Naive B cell (primary cell): ENCODE data around the gene ZBTB20. TPM values are rescaled to one million over a fixed set of nuclear protein-coding genes. Genes with fewer than 3 reads are reported as not detected.
A peak's percentile ranks its signal among the peaks of the same experiment; 100 is the strongest.

Source experiments
- ATAC-seq, 2 donors: fragments of 150-1000 bp; cut with Tn5 transposase; 2 replicates each; pipeline ENCODE4 v1.10.0; 2021; ENCODE audit warnings: low read depth in 2 of 2, mild to moderate bottlenecking in 2 of 2, moderate library complexity in 2 of 2
- DNase-seq: peaks from one replicate; pipeline ENCODE4 v3.0.0; 2022
- H3K27ac Mint-ChIP-seq, 6 donors: one replicate each; pipeline ENCODE4 v1.8.0; 2020 to 2022; ENCODE audit warnings: mild to moderate bottlenecking in 6 of 6, mixed read lengths in 6 of 6, moderate library complexity in 5 of 6, inconsistent platforms in 2 of 6
- H3K27me3 Mint-ChIP-seq, 3 donors: one replicate each; pipeline ENCODE4 v1.8.0; 2021 to 2022; ENCODE audit warnings: mixed read lengths in 3 of 3, mild to moderate bottlenecking in 1 of 3
- H3K36me3 Mint-ChIP-seq, 2 donors: one replicate each; pipeline ENCODE4 v1.8.0; 2020 to 2022; ENCODE audit warnings: mixed read lengths in 2 of 2, inconsistent platforms in 1 of 2, mild to moderate bottlenecking in 1 of 2
- H3K4me1 Mint-ChIP-seq, 3 donors: one replicate each; pipeline ENCODE4 v1.8.0; 2020 to 2022; ENCODE audit warnings: mixed read lengths in 3 of 3, inconsistent platforms in 1 of 3, mild to moderate bottlenecking in 1 of 3, moderate library complexity in 1 of 3
- H3K4me3 Mint-ChIP-seq, 8 donors: one replicate each; pipeline ENCODE4 v1.8.0; 2020 to 2022; ENCODE audit warnings: mild to moderate bottlenecking in 8 of 8, mixed read lengths in 8 of 8, moderate library complexity in 8 of 8, inconsistent platforms in 2 of 8
- H3K9me3 Mint-ChIP-seq, 7 donors: one replicate each; pipeline ENCODE4 v1.8.0; 2020 to 2022; ENCODE audit warnings: mixed read lengths in 7 of 7, mild to moderate bottlenecking in 5 of 7, inconsistent platforms in 2 of 7, moderate library complexity in 1 of 7
- polyA plus RNA-seq, 6 donors: library from polyadenylated mRNA; unstranded; fragments of 300-500 nt; fragmentation: Illumina TruSeq; gene quantifications; one replicate each; pipeline ENCODE4 v1.2.3, GENCODE V29; 2021; ENCODE audit warnings: low read depth in 6 of 6

The ZBTB20 gene
- polyA plus RNA-seq, 6 donors from 2014 or later: 20.4 to 38.5 (median 34.6) TPM

- no peak overlapping the region for H3K4me3 Mint-ChIP-seq
- H3K27ac Mint-ChIP-seq: no peak overlapping the region
- H3K9me3 Mint-ChIP-seq: peaks cover 0 to 3% (median 0%) of the 10 kb centered on the region in 7 donors
- peaks cover 0 to 8% (median 7%) of the 10 kb centered on the region in 3 donors for H3K4me1 Mint-ChIP-seq
- H3K36me3 Mint-ChIP-seq: peaks cover 0 to 4% of the 10 kb centered on the region in 2 donors
- no peak for DNase-seq
- ATAC-seq: no peak
- no peaks in the 10 kb centered on the region for H3K27me3 Mint-ChIP-seq
These were observed 500.6 kb downstream of the ZBTB20 start for GRCh38 chr3:114646526-114646925.

- peaks cover 0 to 4% of the 10 kb centered on the region in 2 donors for H3K36me3 Mint-ChIP-seq
- ATAC-seq: no peak
- no peak for DNase-seq
- H3K27me3 Mint-ChIP-seq: no peaks in the 10 kb centered on the region
- H3K27ac Mint-ChIP-seq: no peak overlapping the region
- no peak overlapping the region for H3K4me3 Mint-ChIP-seq
- H3K9me3 Mint-ChIP-seq: peaks cover 0 to 3% (median 0%) of the 10 kb centered on the region in 7 donors
- H3K4me1 Mint-ChIP-seq: peaks cover 0 to 7% (median 1%) of the 10 kb centered on the region in 3 donors
These were observed 501.7 kb downstream of the ZBTB20 start for GRCh38 chr3:114645392-114645791.

DNA sequence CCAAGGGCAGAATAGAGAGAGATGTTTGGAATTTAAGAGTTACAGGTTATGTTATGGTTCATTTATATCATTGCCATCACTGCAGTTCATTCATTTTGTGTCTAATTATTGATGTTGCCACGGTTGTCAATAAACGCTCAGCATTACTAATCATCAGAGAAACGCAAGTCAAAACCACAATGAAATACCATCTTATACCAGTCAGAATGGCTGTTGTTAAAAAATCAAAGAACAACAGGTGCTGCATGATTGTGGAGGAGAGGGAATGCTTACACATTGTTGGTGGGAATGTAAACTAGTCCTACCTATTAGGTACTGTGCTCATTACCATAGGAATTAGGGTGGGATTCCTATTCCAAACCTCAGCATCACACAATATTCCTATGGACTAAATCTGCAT is 502.7 kb downstream of the ZBTB20 start:
- H3K27ac Mint-ChIP-seq: no peak overlapping the region
- peaks cover 0 to 7% (median 0%) of the 10 kb centered on the region in 3 donors for H3K4me1 Mint-ChIP-seq
- no peaks in the 10 kb centered on the region for H3K27me3 Mint-ChIP-seq
- no peak for DNase-seq
- peaks cover 0 to 3% (median 0%) of the 10 kb centered on the region in 7 donors for H3K9me3 Mint-ChIP-seq
- no peak for ATAC-seq
- H3K4me3 Mint-ChIP-seq: no peak overlapping the region
- peaks cover 0 to 4% of the 10 kb centered on the region in 2 donors for H3K36me3 Mint-ChIP-seq

GRCh38 chr3:114642951-114643741 is 503.9 kb downstream of the ZBTB20 start:
- Mint-ChIP-seq H3K27ac (no peak overlapping the region), H3K9me3 (peaks cover 0 to 9% (median 0%) of the 10 kb centered on the region in 7 donors), H3K4me1 (peaks cover 0 to 3% (median 0%) of the 10 kb centered on the region in 3 donors), H3K4me3 (no peak overlapping the region), H3K27me3 (no peaks in the 10 kb centered on the region), H3K36me3 (peaks cover 0 to 14% of the 10 kb centered on the region in 2 donors)
- DNase-seq (no peak), ATAC-seq (no peak)

- no peaks in the 10 kb centered on the region for H3K4me1 Mint-ChIP-seq
- H3K36me3 Mint-ChIP-seq: peaks cover 18 to 33% of the 10 kb centered on the region in 2 donors
- peaks cover 13 to 32% (median 22%) of the 10 kb centered on the region in 7 donors for H3K9me3 Mint-ChIP-seq
- DNase-seq (no peak), ATAC-seq (no peak)
- H3K27ac Mint-ChIP-seq: no peak overlapping the region
- no peaks in the 10 kb centered on the region for H3K27me3 Mint-ChIP-seq
- no peak overlapping the region for H3K4me3 Mint-ChIP-seq
These were observed 507.0 kb downstream of the ZBTB20 start for GRCh38 chr3:114640126-114640525.

DNA sequence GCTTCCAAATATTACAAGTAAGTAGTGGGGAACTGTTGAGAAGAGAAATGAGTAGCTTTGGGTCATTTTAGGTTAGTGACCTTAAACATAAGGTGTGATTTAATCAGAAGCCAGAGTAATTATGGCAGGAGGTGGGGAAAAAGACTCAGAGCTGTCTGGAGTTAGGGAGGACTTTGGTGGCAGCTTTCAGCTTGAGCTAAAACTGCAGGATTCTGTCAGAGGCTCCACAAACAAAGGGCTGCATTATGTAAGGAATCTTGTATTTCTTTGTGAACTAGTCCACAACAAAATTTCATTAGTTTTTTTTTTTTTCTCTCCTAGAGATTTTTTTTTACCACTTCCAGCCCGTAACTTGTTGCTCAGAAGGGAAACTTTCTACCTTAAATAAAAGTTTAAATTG is 507.9 kb downstream of the ZBTB20 start:
- H3K4me3 Mint-ChIP-seq: no peak overlapping the region
- peaks cover 22 to 33% of the 10 kb centered on the region in 2 donors for H3K36me3 Mint-ChIP-seq
- DNase-seq: no peak
- no peak overlapping the region for H3K27ac Mint-ChIP-seq
- H3K4me1 Mint-ChIP-seq: no peaks in the 10 kb centered on the region
- no peaks in the 10 kb centered on the region for H3K27me3 Mint-ChIP-seq
- no peak for ATAC-seq
- peaks cover 13 to 32% (median 22%) of the 10 kb centered on the region in 7 donors for H3K9me3 Mint-ChIP-seq

- DNase-seq (no peak), ATAC-seq (no peak)
- H3K27ac Mint-ChIP-seq: no peak overlapping the region
- H3K4me1 Mint-ChIP-seq: peaks cover 0 to 4% (median 0%) of the 10 kb centered on the region in 3 donors
- no peak overlapping the region for H3K4me3 Mint-ChIP-seq
- no peaks in the 10 kb centered on the region for H3K27me3 Mint-ChIP-seq
- H3K36me3 Mint-ChIP-seq: peaks cover 22 to 33% of the 10 kb centered on the region in 2 donors
- H3K9me3 Mint-ChIP-seq: peaks cover 13 to 32% (median 22%) of the 10 kb centered on the region in 7 donors
These were observed 511.2 kb downstream of the ZBTB20 start for GRCh38 chr3:114635878-114636277.

- H3K27me3 Mint-ChIP-seq: no peaks in the 10 kb centered on the region
- H3K4me1 Mint-ChIP-seq: peaks cover 0 to 4% (median 0%) of the 10 kb centered on the region in 3 donors
- ATAC-seq (no peak), DNase-seq (no peak)
- H3K36me3 Mint-ChIP-seq: peaks cover 22 to 33% of the 10 kb centered on the region in 2 donors
- H3K27ac Mint-ChIP-seq: no peak overlapping the region
- no peak overlapping the region for H3K4me3 Mint-ChIP-seq
- H3K9me3 Mint-ChIP-seq: peaks cover 13 to 32% (median 22%) of the 10 kb centered on the region in 7 donors
These were observed 512.5 kb downstream of the ZBTB20 start for GRCh38 chr3:114634635-114635034.

DNA sequence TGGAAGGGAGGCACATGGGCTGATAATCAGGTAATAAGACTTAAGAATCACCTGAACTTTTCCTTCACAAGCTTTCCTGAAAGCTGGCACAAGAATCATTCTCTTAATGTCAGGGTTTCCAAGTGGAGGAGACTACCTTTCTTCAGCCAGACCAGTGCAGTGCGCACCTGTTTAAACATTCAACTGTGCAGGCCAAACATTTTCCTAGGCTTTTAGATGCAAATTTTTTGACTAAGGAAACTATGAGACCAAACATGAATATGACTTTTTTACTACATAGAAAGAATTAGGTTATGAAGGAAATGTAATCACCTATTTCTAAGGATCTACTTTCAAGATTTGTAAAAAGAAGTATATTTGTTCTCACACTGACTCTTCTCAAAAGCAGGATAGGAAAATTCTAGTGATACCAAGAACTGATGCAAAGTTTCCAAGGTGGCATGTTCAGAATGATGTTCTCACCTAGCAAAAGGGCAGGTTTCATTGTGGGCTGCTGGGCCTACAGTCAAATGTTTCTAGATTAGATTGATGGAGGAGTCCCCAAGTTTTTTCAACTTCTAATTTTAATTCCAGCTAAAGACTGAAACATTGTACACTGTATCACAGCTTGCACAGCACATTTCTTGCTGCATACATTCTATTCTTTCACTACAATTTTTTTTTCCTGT is 514.2 kb downstream of the ZBTB20 start:
- Mint-ChIP-seq H3K9me3 (peaks cover 13 to 26% (median 21%) of the 10 kb centered on the region in 7 donors), H3K27me3 (no peaks in the 10 kb centered on the region), H3K27ac (no peak overlapping the region), H3K4me3 (no peak overlapping the region), H3K4me1 (peaks cover 0 to 4% (median 0%) of the 10 kb centered on the region in 3 donors), H3K36me3 (peaks cover 21 to 22% of the 10 kb centered on the region in 2 donors)
- DNase-seq: no peak
- no peak for ATAC-seq

DNA sequence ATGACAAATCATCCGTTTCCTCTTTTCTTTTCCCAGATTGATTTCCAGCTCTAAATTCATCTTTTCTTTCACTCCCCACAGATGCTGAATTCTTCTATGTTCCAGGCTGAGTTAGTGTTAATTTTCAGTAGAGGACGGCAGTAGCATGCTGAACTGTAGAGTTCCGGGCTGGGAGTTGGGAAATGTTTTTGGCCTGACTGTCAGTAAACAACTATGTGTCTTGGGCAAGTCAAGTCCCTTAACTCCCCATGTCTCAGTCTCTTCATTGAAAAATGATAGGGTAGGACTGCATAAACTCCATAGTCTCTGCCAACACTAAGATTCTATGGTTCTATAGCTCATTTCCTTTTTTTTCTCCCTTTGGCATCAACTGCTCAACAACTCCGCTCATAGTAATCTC is 519.3 kb downstream of the ZBTB20 start:
- ATAC-seq: no peak
- no peaks in the 10 kb centered on the region for H3K27me3 Mint-ChIP-seq
- H3K9me3 Mint-ChIP-seq: no peaks in the 10 kb centered on the region
- H3K4me3 Mint-ChIP-seq: no peak overlapping the region
- peak overlapping the region in 1 of 6 donors; percentile 5 for H3K27ac Mint-ChIP-seq
- H3K36me3 Mint-ChIP-seq: peaks cover 8 to 15% of the 10 kb centered on the region in 2 donors
- peaks cover 18 to 30% (median 25%) of the 10 kb centered on the region in 3 donors for H3K4me1 Mint-ChIP-seq
- no peak for DNase-seq

DNA sequence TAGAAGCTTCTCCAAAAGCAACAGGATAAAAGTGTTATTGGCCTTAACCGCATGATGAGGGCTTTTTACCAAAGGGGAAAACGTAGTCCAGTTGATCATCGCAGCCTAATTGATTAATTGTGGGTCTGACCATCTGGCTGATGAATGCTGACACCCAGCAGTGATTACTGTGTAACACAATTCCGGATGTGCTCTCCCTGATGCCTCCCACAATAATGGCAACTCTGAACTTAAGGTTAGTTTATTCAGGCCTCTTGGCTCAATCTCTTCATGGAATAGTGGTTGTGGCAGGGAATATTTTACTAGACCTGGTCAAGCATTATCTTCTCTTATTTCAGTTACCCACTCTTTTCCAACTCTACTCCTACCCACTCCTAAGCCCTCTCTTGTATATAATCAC is 520.3 kb downstream of the ZBTB20 start:
- Mint-ChIP-seq H3K4me1 (peaks cover 14 to 30% (median 25%) of the 10 kb centered on the region in 3 donors), H3K36me3 (peaks cover 8 to 15% of the 10 kb centered on the region in 2 donors), H3K27me3 (no peaks in the 10 kb centered on the region), H3K27ac (no peak overlapping the region), H3K9me3 (no peaks in the 10 kb centered on the region), H3K4me3 (no peak overlapping the region)
- no peak for ATAC-seq
- no peak for DNase-seq

DNA sequence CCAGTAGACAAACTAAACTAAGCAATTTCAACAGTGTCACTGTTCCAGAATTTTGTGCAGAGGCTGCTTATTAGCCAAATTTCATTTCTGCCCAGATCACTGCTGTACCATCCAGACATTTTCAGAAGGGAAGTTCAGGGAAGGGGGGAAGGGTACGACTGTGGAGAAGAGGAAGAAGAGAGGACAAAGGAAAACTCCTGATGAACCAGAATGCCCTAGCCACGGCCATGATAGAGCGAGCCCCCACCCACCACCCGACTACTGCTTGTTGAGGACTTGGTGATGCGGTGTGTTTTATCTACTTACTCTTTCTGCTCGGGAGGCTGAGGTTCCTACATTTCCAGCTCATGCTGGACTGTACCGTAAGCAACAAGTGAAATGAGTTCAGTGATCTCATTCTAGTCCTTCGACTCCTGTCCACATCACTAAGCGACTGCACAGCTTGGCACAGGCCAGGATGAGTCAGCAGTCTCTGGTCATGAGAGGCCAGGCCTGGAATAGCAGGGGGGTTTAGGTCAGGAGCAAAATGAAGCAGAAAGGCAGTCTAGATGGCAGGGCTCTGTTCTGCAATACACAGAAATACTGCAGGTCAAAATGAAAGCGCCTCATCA is 522.4 kb downstream of the ZBTB20 start:
- no peaks in the 10 kb centered on the region for H3K27me3 Mint-ChIP-seq
- H3K4me3 Mint-ChIP-seq: no peak overlapping the region
- ATAC-seq (no peak), DNase-seq (no peak)
- H3K36me3 Mint-ChIP-seq: peaks cover 8 to 15% of the 10 kb centered on the region in 2 donors
- H3K9me3 Mint-ChIP-seq: no peaks in the 10 kb centered on the region
- H3K4me1 Mint-ChIP-seq: peaks cover 16 to 30% (median 25%) of the 10 kb centered on the region in 3 donors
- H3K27ac Mint-ChIP-seq: peak overlapping the region in 1 of 6 donors; percentile 71

- Mint-ChIP-seq H3K4me1 (peaks cover 17 to 30% (median 25%) of the 10 kb centered on the region in 3 donors), H3K4me3 (peak overlapping the region in 1 of 8 donors; percentile 23), H3K27me3 (no peaks in the 10 kb centered on the region), H3K36me3 (peaks cover 8 to 15% of the 10 kb centered on the region in 2 donors), H3K27ac (peak overlapping the region in 3 of 6 donors; percentile 28 to 62 (median 42)), H3K9me3 (no peaks in the 10 kb centered on the region)
- no peak for ATAC-seq
- no peak for DNase-seq
These were observed 523.0 kb downstream of the ZBTB20 start for GRCh38 chr3:114624047-114624445.
